CD4-positive, alpha-beta T cell treated with Interleukin-21 for 1 hour (primary cell): Measurements from ENCODE around the gene RAB9A.
"Not testable (repeated sequence)": the region's sequence is repeated elsewhere in the genome, so short reads cannot be mapped to it uniquely, and the experiment has no call there.

Experiments
- DNase-seq: peaks from one replicate; pipeline ENCODE4 v3.0.0-alpha.2; 2020

RAB9A gene

DNA sequence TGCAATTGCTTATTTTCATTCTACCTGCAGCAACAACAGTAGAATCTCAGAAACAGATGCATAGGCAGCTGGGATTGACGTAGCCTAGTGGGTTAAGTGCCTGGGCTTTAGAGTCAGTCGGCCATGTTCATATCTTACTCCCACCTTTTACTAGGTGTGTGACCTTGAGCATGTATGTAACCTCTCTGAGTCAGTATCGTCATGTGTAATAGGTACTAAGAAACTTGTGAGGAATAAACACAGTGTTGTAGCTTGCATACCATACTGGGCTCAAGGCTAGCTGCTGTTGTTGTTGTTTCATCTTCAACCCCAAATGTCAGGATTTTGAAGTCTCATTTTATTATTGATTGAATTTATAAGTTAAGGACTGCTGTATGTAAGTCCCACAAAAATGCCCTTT is 14.2 kb downstream of the RAB9A start:
- no peak for DNase-seq

GRCh38 chrX:13703589-13703988 is 14.7 kb downstream of the RAB9A start:
- DNase-seq: no peak

DNA sequence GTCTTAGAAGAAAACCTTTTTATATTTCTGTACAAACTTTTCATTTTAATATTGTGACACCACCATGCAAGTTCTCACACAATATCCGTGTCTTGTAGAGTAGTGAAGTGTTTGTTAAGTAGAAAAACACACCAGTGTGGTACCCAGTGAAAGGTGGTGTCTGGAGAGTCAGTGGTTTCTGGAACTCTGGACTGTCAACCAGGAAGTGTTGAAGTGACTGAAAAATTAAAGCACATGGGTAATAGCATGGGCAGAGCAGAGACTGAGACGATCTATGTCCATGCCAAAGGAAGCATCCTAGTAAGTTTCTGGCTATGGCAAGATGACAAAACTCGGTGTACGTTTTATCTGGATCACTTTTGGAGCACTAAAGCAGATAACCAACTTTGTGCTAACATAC is 22.2 kb downstream of the RAB9A start:
- DNase-seq: no peak

- peak; percentile 32 for DNase-seq
Observed at GRCh38 chrX:13716455-13716854, 27.5 kb downstream of the RAB9A start.

GRCh38 chrX:13716905-13717304 is 28.0 kb downstream of the RAB9A start:
- DNase-seq: peak; percentile 70

DNA sequence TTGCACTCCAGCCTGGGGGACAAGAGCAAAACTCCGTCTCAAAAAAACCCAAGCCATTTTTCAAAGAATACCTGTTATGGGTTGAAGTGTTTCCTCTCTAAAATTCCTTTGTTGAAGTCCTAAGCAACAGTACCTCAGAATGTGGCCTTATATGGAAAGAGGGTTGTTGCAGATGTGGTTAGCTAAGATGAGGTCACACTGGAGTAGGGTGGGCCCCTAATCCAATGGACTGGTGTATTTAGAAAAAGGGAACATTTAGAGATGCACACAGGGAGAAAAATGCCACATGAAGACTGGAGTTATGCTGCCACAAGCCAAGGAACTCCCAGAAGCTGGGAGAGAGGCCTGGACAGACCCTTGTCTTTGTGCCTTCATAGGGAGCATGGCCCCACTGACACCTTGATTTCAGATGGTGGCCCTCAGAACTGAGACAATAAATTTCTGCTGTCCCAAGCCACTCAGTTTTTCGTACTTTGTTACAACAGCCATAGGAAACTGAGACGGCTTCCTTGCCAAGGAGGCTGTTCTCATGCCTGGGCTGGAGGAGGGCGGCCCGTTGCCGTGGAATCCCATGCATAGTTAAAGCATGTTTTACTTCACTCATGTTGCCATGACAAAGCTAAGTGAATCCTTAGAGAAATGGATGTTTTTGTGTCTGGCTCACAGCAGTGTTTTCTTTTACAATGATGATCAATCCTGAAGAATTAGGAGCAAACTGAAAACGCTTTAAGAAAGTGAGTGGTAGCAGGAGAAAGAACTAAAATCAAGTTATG is 29.0 kb downstream of the RAB9A start:
- no peak for DNase-seq

GRCh38 chrX:13719192-13719856 is 30.4 kb downstream of the RAB9A start:
- DNase-seq: peak; percentile 48

DNA sequence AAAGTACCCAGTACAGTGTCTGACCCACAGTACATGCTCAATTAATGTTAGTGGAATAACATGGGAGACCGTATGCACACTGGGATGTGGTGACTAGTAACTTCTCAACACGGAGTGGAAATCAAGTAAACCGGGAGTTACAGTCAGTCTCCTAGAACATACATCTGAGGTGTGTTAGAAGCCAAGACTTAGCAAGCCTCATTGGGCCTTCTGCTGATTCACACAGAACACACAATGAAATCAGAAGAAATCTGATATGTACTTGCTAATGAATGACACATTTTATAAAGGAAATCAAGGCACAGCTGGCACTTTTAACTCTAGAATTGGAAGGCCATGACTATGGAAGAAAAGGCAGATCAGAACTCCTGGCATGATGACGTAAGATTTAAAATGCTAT is 32.4 kb downstream of the RAB9A start:
- DNase-seq: no peak

DNA sequence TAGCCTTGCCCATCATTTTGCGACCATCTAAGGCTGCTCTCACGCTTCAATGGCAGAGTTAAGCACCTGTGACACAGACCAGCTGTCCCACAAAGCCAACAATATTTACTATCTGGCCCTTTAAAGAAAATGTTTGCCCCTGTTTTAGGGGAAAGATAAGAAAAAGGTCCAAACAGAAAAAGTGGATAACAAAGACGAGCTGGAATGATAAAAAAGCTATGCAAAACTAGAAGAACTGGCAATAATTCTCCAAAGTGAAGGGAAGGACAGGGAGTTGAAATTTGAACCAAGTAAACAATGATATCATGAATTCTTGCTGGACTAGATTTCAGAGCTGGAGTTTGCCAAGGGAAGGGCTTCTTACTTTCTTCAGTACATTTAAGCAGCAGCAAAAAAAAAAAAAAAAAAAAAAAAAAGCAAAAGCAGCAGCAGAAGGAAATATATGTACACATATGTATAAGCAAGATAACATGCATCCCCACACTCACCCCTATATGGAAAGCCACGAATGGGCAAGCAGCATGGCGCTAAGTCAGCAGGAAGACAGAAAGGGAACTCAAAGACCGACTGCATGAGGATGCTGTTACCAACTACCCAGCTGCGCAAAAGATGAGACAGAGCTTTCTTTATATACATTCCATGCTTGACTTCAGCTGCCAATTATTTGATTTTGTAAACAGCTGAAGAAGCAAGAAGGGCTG is 33.0 kb downstream of the RAB9A start:
- DNase-seq: no peak

DNA sequence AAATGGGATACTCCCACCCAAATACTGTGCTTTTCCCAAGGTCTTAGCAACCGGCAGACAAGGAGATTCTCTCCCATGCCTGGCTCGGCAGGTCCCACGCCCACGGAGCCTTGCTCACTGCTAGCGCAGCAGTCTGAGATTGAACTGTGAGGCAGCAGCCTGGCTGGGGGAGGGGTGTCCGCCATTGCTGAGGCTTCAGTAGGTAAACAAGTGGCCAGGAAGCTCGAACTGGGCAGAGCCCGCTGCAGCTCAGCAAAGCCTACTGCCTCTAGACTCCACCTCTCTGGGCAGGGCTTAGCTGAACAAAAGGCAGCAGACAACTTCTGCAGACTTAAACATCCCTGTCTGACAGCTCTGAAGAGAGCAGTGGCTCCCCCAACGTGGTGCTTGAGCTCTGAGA is 36.0 kb downstream of the RAB9A start:
- DNase-seq: peak; percentile 73

- DNase-seq: not testable (repeated sequence)
Observed at GRCh38 chrX:13726583-13726982, 37.7 kb downstream of the RAB9A start.

GRCh38 chrX:13730523-13730922 is 41.6 kb downstream of the RAB9A start:
- DNase-seq: not testable (repeated sequence)

DNA sequence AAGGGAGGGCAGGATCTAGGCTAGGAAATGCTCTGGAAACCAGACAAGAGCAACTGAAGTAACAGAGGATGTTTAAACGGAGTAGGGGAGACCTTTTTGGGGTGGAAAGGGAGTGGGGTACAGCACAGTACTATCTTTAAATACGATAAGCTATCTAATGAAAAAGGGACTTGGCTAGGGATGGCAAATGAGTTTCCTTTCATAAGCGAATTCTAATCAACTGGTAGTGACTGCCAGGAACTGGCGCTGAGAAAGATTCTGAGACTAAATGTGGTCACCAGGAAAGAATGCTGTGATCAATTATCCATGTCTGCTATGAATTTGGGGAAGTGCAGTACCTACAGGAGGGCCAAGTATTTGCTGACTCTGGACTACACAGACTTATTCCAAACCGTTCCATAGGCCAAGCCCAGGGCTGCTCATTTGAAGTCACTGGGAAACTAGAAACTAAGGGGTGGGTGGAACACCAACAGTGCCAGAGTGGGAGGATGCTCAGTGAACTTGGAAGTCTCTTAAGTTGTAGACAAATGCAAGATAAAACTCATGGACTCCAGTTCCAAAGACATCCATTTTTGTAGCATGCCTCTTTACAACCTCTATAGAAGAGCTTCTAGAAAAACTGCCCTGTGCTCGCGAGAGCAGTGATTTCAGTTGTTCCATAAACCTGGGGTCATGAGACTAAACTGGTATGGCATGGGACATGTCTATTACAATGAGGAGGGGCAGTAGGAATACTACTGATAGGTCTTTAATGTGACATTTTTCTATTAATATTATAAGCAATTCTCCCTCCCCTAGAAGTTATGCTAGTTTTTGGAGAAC is 43.5 kb downstream of the RAB9A start:
- DNase-seq: no peak

- no peak for DNase-seq
Observed at GRCh38 chrX:13733506-13733905, 44.6 kb downstream of the RAB9A start.

DNA sequence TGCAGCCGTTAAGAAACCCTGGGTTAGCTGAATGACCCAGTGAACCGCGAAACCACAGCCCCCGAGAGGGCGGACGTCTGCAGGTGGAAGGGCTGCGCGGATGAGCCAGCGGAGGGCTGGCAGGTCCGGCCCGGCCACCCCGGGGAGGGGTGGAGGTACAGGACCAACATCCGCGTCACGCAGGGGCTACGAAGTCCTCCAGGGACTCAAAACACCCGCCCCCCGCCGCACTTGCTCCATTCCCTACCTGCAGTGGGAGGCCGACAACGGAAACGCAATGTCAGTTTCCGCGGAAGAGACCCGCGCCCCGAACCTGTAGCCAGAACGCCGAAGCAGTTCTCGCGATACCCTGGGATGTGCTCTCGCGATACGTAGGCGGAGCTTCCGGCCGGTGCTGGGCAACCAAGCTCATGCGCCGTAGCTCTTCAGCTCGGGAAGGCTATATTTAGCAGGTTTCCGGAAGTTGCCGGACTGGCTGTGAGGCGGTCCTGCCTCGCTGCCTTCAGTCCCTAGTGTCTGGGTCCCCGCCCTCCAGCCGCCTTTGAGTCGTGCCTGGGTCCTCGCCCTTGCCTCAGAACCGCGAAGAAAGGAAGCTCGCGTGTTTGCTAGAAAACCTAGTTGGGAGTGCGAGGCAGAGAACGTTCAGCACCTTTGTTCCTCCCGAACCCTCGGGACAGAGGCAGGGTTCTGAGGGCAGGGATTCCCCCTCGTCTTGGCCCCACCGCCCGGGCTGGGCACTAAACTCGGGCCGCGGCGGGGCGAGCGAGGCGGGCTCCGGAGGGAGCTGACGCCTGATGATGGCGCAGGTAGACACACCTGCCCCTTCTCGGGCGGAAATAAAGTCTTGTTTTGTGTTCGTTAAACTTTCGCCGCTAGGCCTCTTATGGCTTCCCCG is 45.6 kb downstream of the RAB9A start, which contains the start of the genes OFD1 and TRAPPC2:
Gene OFD1 (plus strand): TSS at position 471 of the 895 bp plus-strand sequence. CDS start 324 bp downstream, at position 795.
Gene TRAPPC2 (minus strand): TSS at position 343 of the 895 bp plus-strand sequence. CDS start 14,657 bp downstream, outside the sequence.
- DNase-seq: peak; percentile 94

DNA sequence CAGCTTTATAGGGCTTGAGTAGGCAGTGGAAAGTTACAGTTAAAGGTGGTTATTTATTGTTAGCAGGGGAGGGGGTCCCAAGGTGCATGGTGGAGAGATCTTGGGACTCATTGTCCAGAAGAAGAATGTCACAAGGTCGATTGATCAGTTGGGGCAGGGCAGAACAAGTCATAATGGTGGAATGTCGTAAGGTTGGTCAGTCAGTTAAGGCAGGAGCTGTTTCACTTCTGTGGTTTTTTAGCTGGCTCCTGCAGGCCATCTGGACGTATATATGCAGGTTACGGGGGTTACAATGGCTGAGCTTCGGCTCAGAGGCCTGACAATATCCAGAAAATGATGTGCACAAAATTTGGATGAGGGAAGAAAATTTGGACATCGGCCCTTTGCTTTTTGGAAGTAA is 52.8 kb downstream of the RAB9A start:
- no peak for DNase-seq

- peak; percentile 79 for DNase-seq
Observed at GRCh38 chrX:13742397-13743176, 53.7 kb downstream of the RAB9A start.

GRCh38 chrX:13747836-13748235 is 58.9 kb downstream of the RAB9A start:
- DNase-seq: peak; percentile 54

DNA sequence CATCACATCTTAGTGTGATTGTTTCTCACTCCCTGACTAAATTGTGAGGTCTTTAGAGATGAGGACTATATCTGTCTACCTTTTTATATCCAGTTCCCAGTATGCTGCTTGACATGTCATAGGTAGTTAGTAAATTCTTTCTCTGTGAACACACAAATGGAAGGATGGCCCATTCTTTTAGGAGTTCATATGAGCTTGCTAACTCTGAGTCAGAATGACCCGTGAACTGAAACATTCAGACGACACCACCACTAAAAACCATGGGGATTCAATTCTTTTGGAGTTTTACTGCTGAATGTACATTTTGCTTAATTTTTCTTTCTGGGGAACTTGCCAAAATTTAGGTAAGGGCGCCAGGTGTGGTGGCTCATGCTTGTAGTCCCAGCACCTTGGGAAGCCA is 59.6 kb downstream of the RAB9A start:
- DNase-seq: no peak

DNA sequence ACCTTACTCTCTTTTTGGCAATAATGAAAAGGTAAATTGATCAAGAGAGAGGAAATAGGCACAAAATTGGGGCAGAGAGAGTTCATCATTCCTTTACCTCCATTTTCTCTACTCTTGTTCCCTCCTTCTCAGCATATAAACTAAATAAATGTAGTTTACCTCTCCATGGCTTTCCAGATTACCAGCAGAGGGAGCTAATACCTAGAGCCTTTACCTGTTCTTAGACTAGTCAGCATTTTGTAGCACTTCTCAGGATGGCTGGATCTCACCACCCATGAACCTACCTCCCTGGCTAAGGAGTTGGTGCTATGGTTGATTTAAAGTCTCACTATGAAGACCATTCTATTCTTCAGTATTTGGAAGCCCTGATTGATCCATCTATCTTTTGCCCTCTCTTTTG is 61.3 kb downstream of the RAB9A start:
- DNase-seq: peak; percentile 66

DNA sequence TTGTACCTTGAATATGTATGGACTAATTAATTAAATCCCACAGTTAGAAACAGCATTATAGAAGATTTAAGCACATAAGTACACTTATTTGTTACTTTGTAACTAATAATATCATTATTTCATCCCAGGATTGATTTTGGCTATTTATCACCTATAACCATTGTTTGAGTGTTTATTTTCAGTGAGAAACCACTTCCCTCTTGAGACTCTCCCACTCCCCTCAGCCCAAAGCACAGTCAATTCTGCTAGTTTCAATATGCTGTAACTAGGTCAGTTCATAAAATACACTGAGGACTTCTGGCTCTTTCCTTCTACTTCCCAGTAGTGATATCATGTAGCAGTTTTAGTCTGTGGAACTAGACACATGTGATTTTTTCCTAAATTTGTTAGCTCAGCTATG is 61.9 kb downstream of the RAB9A start:
- no peak for DNase-seq
